Left lung (tissue), 10 donors: Measurements from ENCODE around the gene AKAP1. TPM values are rescaled to one million over a fixed set of nuclear protein-coding genes. Genes with fewer than 3 reads are reported as not detected.

Experiments used
- ATAC-seq: fragments of 200-7000 bp; cut with Tn5 transposase; one replicate; pipeline ENCODE4 v1.9.1; 2020; ENCODE audit warnings: moderate library complexity
- DNase-seq, 4 donors: peaks; one replicate each; pipeline ENCODE4 v3.0.0-alpha.2; 2013 to 2020
- H3K27ac ChIP-seq, 2 donors: fragments of 200-600 bp; sonication (generic) in 1 of 2; one replicate each; pipeline versions ENCODE4 v1.5.0 to v1.8.0; 2020 to 2021
- H3K27me3 ChIP-seq, 2 donors: fragments of 200-600 bp; sonication (generic) in 1 of 2; one replicate each; pipeline versions ENCODE4 v1.5.0 to v1.8.0; 2020 to 2021
- H3K36me3 ChIP-seq, 2 donors: fragments of 200-600 bp; sonication (generic) in 1 of 2; one replicate each; pipeline versions ENCODE4 v1.5.0 to v1.8.0; 2020 to 2021
- H3K4me1 ChIP-seq, 2 donors: fragments of 200-600 bp; one replicate each; pipeline ENCODE4 v1.8.0; 2021
- H3K4me3 ChIP-seq, 2 donors: fragments of 200-600 bp; sonication (generic) in 1 of 2; one replicate each; pipeline versions ENCODE4 v1.5.0 to v1.8.0; 2020 to 2021; ENCODE audit warnings: mild to moderate bottlenecking in 1 of 2
- H3K9me3 ChIP-seq, 2 donors: fragments of 200-600 bp; sonication (generic) in 1 of 2; one replicate each; pipeline versions ENCODE4 v1.5.0 to v1.8.0; 2020 to 2021
- intact Hi-C, 2 donors: fragments of 100-400 bp; cut with DNase I; formaldehyde crosslinking; loops; one replicate each; pipeline versions ENCODE4 v1.11.2 to v1.14.2; 2022
- polyA plus RNA-seq, 6 donors: library from polyadenylated mRNA; unstranded; fragments of 120-200 nt; gene quantifications; one replicate each; pipeline ENCODE4 v1.2.1, GENCODE V29; 2013; ENCODE audit not compliant: insufficient read length in 6 of 6
- total RNA-seq, 2 donors: library from RNA; stranded (reverse); fragmentation: NEBNext Ultra II Directional; extraction: Animal tissue kit (Norgen Biotek cat#: 25700); gene quantifications; one replicate each; pipeline ENCODE4 v1.2.1, GENCODE V29; 2021
- TF ChIP-seq, protein P1 (sequence below), 2 donors: fragments of 200-600 bp; sonication (generic) in 1 of 2; IDR thresholded peaks; one replicate each; pipeline versions ENCODE4 v1.5.0 to v1.8.0; 2021; ENCODE audit warnings: antibody characterized with exemption in 2 of 2
- donor health status: DM: no; HTN: yes; CAD: no.
- donor health status: DM: no; HTN: no; CAD: no.

AKAP1 gene
- total and polyA plus RNA-seq, 8 donors, result 39.5 to 51.6 (median 47.6) TPM

DNA sequence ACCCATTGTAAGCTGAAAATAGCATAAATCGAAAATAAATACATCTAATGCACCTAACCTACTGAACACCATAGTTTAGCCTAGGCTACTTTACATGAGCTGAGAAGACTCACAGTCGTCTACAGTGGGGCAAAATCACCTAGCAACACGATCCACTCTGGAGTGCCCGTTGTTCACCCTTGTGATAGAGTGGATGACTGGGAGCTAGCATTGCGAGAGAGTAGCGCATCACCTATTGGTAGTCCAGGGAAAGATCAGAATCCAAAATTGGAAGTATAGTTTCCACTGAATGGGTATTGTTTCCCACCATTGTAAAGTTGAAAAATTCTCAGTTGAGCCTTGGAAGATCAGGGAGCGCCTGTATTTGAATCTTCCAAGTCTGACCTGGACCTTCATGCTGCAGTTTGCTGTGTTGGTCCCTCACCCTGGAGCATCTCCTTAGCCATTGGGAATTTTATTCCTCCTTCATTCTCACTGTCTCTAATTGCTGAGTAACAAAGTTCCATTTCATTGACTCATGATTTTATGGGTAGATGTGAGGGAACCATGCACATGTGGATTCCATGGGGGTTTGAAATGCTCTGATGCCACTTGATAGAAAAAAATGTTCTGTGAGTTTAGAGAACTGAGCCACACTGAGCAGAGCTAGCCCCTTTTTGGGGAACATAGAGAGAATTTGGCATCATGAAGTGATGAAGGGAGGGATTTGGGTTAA is 19.6 kb downstream of the AKAP1 start:
- no peaks in the 10 kb centered on the region for H3K27me3 ChIP-seq
- intact Hi-C loops, result no loop called here
- H3K36me3 ChIP-seq, result peaks cover 0 to 18% of the 10 kb centered on the region in 2 donors
- no peak overlapping the region for H3K27ac ChIP-seq
- DNase-seq (no peak), ATAC-seq (no peak)
- no peak overlapping the region for H3K4me3 ChIP-seq
- H3K9me3 ChIP-seq, result no peaks in the 10 kb centered on the region
- H3K4me1 ChIP-seq, result peaks cover 2 to 18% of the 10 kb centered on the region in 2 donors
- TF ChIP-seq, protein P1, sequence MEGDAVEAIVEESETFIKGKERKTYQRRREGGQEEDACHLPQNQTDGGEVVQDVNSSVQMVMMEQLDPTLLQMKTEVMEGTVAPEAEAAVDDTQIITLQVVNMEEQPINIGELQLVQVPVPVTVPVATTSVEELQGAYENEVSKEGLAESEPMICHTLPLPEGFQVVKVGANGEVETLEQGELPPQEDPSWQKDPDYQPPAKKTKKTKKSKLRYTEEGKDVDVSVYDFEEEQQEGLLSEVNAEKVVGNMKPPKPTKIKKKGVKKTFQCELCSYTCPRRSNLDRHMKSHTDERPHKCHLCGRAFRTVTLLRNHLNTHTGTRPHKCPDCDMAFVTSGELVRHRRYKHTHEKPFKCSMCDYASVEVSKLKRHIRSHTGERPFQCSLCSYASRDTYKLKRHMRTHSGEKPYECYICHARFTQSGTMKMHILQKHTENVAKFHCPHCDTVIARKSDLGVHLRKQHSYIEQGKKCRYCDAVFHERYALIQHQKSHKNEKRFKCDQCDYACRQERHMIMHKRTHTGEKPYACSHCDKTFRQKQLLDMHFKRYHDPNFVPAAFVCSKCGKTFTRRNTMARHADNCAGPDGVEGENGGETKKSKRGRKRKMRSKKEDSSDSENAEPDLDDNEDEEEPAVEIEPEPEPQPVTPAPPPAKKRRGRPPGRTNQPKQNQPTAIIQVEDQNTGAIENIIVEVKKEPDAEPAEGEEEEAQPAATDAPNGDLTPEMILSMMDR (IDR thresholded peaks at IDR 0.05), result no peak

DNA sequence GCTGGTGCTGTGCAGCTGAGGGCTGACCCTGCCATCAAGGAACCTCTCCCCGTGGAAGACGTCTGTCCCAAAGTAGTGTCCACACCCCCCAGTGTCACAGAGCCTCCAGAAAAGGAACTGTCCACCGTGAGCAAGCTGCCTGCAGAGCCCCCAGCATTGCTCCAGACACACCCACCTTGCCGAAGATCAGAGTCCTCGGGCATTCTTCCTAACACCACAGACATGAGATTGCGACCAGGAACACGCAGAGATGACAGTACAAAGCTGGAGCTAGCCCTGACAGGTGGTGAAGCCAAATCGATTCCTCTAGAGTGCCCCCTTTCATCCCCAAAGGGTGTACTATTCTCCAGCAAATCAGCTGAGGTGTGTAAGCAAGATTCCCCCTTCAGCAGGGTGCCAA is 20.5 kb downstream of the AKAP1 start:
- TF ChIP-seq, protein P1 (IDR thresholded peaks at IDR 0.05), result no peak
- ATAC-seq, result no peak

GRCh38 chr17:57106107-57106835 is 21.2 kb downstream of the AKAP1 start:
- TF ChIP-seq, protein P1 (IDR thresholded peaks at IDR 0.05), result no peak
- Histone ChIP-seq H3K4me3 (no peak overlapping the region), H3K27me3 (no peaks in the 10 kb centered on the region), H3K27ac (peak overlapping the region; percentile 13 to 50), H3K4me1 (peaks cover 7 to 31% of the 10 kb centered on the region in 2 donors), H3K36me3 (peaks cover 0 to 18% of the 10 kb centered on the region in 2 donors), H3K9me3 (no peaks in the 10 kb centered on the region)
- intact Hi-C loops, result no loop called here
- ATAC-seq (no peak), DNase-seq (no peak)

More for the DNA sequence above, 20.5 kb downstream of the AKAP1 start:
- Histone ChIP-seq H3K4me1 (peaks cover 7 to 28% of the 10 kb centered on the region in 2 donors), H3K27me3 (no peaks in the 10 kb centered on the region), H3K36me3 (peaks cover 0 to 18% of the 10 kb centered on the region in 2 donors), H3K4me3 (no peak overlapping the region), H3K27ac (no peak overlapping the region), H3K9me3 (no peaks in the 10 kb centered on the region)
- intact Hi-C loops, result no loop called here
- no peak for DNase-seq

DNA sequence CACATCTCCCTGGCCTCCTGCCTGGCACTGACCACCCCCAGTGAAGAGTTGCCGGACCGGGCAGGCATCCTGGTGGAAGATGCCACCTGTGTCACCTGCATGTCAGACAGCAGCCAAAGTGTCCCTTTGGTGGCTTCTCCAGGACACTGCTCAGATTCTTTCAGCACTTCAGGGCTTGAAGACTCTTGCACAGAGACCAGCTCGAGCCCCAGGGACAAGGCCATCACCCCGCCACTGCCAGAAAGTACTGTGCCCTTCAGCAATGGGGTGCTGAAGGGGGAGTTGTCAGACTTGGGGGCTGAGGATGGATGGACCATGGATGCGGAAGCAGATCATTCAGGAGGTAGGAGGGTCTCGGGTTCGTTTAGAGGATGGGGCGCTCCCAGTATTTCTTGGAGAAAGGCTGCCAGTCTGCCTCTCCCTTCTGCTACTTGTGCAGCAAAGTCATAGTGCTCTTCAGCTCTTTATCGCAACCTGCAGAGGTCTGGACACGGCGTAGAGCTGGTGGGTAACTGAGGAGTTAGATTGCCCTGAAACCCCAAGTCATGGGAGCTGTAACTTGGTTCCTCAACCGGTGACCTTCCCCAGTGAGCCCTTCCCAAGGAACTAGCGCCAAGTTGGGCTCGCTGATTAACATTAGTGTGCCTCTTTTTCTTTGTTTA is 21.9 kb downstream of the AKAP1 start:
- Histone ChIP-seq H3K27ac (peak overlapping the region; percentile 13 to 50), H3K9me3 (no peaks in the 10 kb centered on the region), H3K4me3 (no peak overlapping the region), H3K4me1 (peaks cover 7 to 27% of the 10 kb centered on the region in 2 donors), H3K27me3 (no peaks in the 10 kb centered on the region), H3K36me3 (peaks cover 0 to 23% of the 10 kb centered on the region in 2 donors)
- no peak for DNase-seq
- no peak for ATAC-seq
- intact Hi-C loops, result no loop called here
- TF ChIP-seq, protein P1 (IDR thresholded peaks at IDR 0.05), result no peak
